ENCODE measurements around the gene MIGA2. TPM values are rescaled to one million over a fixed set of nuclear protein-coding genes. Genes with fewer than 3 reads are reported as not detected.

The MIGA2 gene
- total RNA-seq, 2 experiments from 2014 or later, result 26.1 to 26.5 TPM

GRCh38 chr9:129080601-129081387 is 44.4 kb downstream of the MIGA2 start, which contains the start of gene DOLPP1:
TSS of gene DOLPP1 (plus strand) at chr9:129081111. CDS start at chr9:129081132, 21 bp downstream.
- no peaks in the 10 kb centered on the region for H3K9me3 Mint-ChIP-seq
- DNase-seq, result peak; percentile 99
- H3K4me3 Mint-ChIP-seq, result peak within 1 kb of the TSS; percentile 83
- intact Hi-C loops (cut with micrococcal nuclease), result loop anchor here (1.0 kb wide), 2 partner anchors 31 to 44 kb away; partner anchors contain the start of genes MIGA2 and PTPA
- H3K27me3 Mint-ChIP-seq, result no peaks in the 10 kb centered on the region
- ChIA-PET CTCF (interaction anchor here (0.7 to 1.6 kb wide), 4 partner anchors 51 to 379 kb away, joined by 3 to 11 read pairs (median 4); partner anchors contain the start of gene PKN3), POLR2A (interaction anchor here (1.2 to 1.8 kb wide), 2 partner anchors 9 to 30 kb away, joined by 3 to 8 read pairs; partner anchors contain the start of genes CRAT and PTPA)
- H3K36me3 Mint-ChIP-seq, result no peaks in the 10 kb centered on the region
- peaks cover 17% of the 10 kb centered on the region for H3K4me1 Mint-ChIP-seq (ENCODE audit: low read depth)
- peak within 1 kb of the TSS; percentile 42 for H3K27ac Mint-ChIP-seq

GRCh38 chr9:129081388-129081904 is 45.0 kb downstream of the MIGA2 start:
- H3K9me3 Mint-ChIP-seq, result no peaks in the 10 kb centered on the region
- POLR2A ChIA-PET, result interaction anchor here (1.2 to 1.8 kb wide), 2 partner anchors 9 to 30 kb away, joined by 3 to 8 read pairs; partner anchors contain the start of genes CRAT and PTPA
- no peaks in the 10 kb centered on the region for H3K36me3 Mint-ChIP-seq
- CTCF ChIA-PET, result interaction anchor here (1.4 to 1.6 kb wide), 2 partner anchors 50 to 52 kb away, joined by 5 to 11 read pairs; no protein-coding TSS in a partner anchor
- intact Hi-C loops (cut with micrococcal nuclease), result loop anchor here (1.0 kb wide), 2 partner anchors 30 to 45 kb away; partner anchors contain the start of genes MIGA2 and PTPA
- no peak for DNase-seq
- peaks cover 17% of the 10 kb centered on the region for H3K4me1 Mint-ChIP-seq (ENCODE audit: low read depth)
- H3K4me3 Mint-ChIP-seq, result peak overlapping the region; percentile 83
- no peaks in the 10 kb centered on the region for H3K27me3 Mint-ChIP-seq
- H3K27ac Mint-ChIP-seq, result peak overlapping the region; percentile 42

- no peaks in the 10 kb centered on the region for H3K27me3 Mint-ChIP-seq
- ChIA-PET POLR2A (no interaction called here), CTCF (interaction anchor here (0.7 kb wide), 1 partner anchor 50 kb away, joined by 3 read pairs; no protein-coding TSS in a partner anchor)
- intact Hi-C loops (cut with micrococcal nuclease), result no loop called here
- H3K36me3 Mint-ChIP-seq, result peaks cover 5% of the 10 kb centered on the region
- no peak overlapping the region for H3K27ac Mint-ChIP-seq
- peaks cover 17% of the 10 kb centered on the region for H3K4me1 Mint-ChIP-seq (ENCODE audit: low read depth)
- no peaks in the 10 kb centered on the region for H3K9me3 Mint-ChIP-seq
- no peak overlapping the region for H3K4me3 Mint-ChIP-seq
- no peak for DNase-seq
These were observed 47.7 kb downstream of the MIGA2 start for GRCh38 chr9:129084087-129084486.

GRCh38 chr9:129089246-129089645 is 52.8 kb downstream of the MIGA2 start:
- POLR2A ChIA-PET, result no interaction called here
- Mint-ChIP-seq H3K27me3 (no peaks in the 10 kb centered on the region), H3K36me3 (peaks cover 5% of the 10 kb centered on the region), H3K9me3 (no peaks in the 10 kb centered on the region), H3K4me1 (ENCODE audit: low read depth) (no peaks in the 10 kb centered on the region), H3K27ac (no peak overlapping the region), H3K4me3 (no peak overlapping the region)
- CTCF ChIA-PET, result no interaction called here
- no peak for DNase-seq
- intact Hi-C loops (cut with micrococcal nuclease), result no loop called here

- no peaks in the 10 kb centered on the region for H3K27me3 Mint-ChIP-seq
- peaks cover 2% of the 10 kb centered on the region for H3K36me3 Mint-ChIP-seq
- no peak overlapping the region for H3K27ac Mint-ChIP-seq
- ChIA-PET POLR2A (no interaction called here), CTCF (no interaction called here)
- no peaks in the 10 kb centered on the region for H3K4me1 Mint-ChIP-seq (ENCODE audit: low read depth)
- H3K9me3 Mint-ChIP-seq, result no peaks in the 10 kb centered on the region
- intact Hi-C loops (cut with micrococcal nuclease), result no loop called here
- no peak for DNase-seq
- no peak overlapping the region for H3K4me3 Mint-ChIP-seq
These were observed 57.4 kb downstream of the MIGA2 start for GRCh38 chr9:129093602-129094386.

DNA sequence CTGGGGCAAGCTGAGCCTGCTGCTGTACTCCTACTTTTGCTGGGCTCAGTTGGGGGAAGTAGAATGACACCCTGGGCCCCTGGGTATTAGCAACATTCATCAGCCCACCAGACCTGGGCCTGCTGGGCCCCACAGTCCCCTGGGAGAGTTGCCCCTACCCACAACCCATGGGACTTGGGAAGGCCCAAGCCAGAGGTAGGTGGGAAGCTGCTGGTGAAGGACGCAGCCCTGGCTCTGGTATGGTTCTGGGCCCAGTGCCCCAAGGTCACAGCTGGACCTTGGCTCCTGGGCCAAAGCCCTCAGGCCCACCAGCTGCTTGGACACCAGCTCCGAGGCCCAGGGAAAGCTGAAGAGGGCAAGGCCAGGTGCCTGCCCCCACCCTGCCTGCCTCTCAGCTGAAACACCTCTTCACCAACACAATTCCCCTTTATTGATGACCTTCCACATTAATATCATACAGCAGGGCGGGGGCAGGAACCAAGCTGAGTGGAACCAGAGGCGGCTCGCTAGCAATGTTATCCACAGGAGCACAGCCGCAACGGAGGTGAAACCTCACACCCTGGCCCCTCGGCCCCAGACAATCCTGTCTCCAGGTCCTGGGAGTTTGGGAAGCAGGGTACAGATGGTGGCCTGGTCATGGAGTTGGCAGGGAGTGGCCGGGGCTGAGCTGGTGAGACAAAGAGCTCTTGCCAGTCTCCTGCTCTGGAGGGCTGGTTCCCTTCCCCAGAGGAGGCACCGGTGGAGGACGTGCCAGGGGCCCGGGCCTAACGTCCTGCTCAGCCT is 58.2 kb downstream of the MIGA2 start:
- Mint-ChIP-seq H3K4me1 (ENCODE audit: low read depth) (no peaks in the 10 kb centered on the region), H3K36me3 (peaks cover 2% of the 10 kb centered on the region), H3K27me3 (no peaks in the 10 kb centered on the region), H3K4me3 (no peak overlapping the region), H3K27ac (no peak overlapping the region), H3K9me3 (no peaks in the 10 kb centered on the region)
- intact Hi-C loops (cut with micrococcal nuclease), result no loop called here
- ChIA-PET CTCF (no interaction called here), POLR2A (no interaction called here)
- DNase-seq, result no peak

DNA sequence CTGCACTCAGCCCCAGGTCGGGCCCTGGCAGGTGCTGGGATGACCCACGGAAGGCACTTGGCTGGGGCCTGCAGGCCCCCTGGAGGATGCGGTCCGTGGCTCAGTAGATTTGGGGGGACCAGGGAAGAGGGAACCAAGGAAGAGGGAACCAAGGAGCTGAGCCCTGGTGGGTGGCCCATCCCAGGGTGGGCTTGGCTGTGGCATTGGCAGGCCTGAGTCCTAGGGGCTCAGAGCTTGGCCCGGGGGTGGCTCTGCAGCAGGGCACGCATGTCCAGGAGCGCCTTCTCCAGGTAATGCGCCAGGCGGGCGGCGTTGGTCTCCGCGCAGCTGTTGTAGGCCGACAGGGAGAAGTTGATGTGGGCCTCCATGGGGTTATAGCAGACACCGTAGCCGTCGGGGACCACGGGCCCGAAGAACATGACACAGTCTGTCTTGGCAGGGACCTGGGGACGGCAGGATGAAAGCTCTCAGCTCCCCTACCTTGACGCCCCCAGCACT is 58.8 kb downstream of the MIGA2 start:
- ChIA-PET POLR2A (no interaction called here), CTCF (no interaction called here)
- H3K4me1 Mint-ChIP-seq (ENCODE audit: low read depth), result no peaks in the 10 kb centered on the region
- intact Hi-C loops (cut with micrococcal nuclease), result no loop called here
- peaks cover 2% of the 10 kb centered on the region for H3K36me3 Mint-ChIP-seq
- no peak overlapping the region for H3K4me3 Mint-ChIP-seq
- no peaks in the 10 kb centered on the region for H3K9me3 Mint-ChIP-seq
- no peak overlapping the region for H3K27ac Mint-ChIP-seq
- no peaks in the 10 kb centered on the region for H3K27me3 Mint-ChIP-seq
- no peak for DNase-seq

GRCh38 chr9:129095908-129096307 is 59.5 kb downstream of the MIGA2 start:
- ChIA-PET POLR2A (no interaction called here), CTCF (no interaction called here)
- no peak overlapping the region for H3K27ac Mint-ChIP-seq
- H3K4me1 Mint-ChIP-seq (ENCODE audit: low read depth), result no peaks in the 10 kb centered on the region
- no peak overlapping the region for H3K4me3 Mint-ChIP-seq
- H3K9me3 Mint-ChIP-seq, result no peaks in the 10 kb centered on the region
- intact Hi-C loops (cut with micrococcal nuclease), result no loop called here
- H3K36me3 Mint-ChIP-seq, result peaks cover 2% of the 10 kb centered on the region
- DNase-seq, result no peak
- H3K27me3 Mint-ChIP-seq, result no peaks in the 10 kb centered on the region

- no peak overlapping the region for H3K27ac Mint-ChIP-seq
- POLR2A ChIA-PET, result interaction anchor here (0.6 kb wide), 1 partner anchor 727 kb away, joined by 3 read pairs; no protein-coding TSS in a partner anchor
- no peaks in the 10 kb centered on the region for H3K27me3 Mint-ChIP-seq
- H3K4me3 Mint-ChIP-seq, result no peak overlapping the region
- H3K36me3 Mint-ChIP-seq, result peaks cover 2% of the 10 kb centered on the region
- no peak for DNase-seq
- intact Hi-C loops (cut with micrococcal nuclease), result no loop called here
- H3K9me3 Mint-ChIP-seq, result no peaks in the 10 kb centered on the region
- CTCF ChIA-PET, result interaction anchor here (1.5 kb wide), 1 partner anchor 34 kb away, joined by 3 read pairs; no protein-coding TSS in a partner anchor
- no peaks in the 10 kb centered on the region for H3K4me1 Mint-ChIP-seq (ENCODE audit: low read depth)
These were observed 61.4 kb downstream of the MIGA2 start for GRCh38 chr9:129097671-129098306.

DNA sequence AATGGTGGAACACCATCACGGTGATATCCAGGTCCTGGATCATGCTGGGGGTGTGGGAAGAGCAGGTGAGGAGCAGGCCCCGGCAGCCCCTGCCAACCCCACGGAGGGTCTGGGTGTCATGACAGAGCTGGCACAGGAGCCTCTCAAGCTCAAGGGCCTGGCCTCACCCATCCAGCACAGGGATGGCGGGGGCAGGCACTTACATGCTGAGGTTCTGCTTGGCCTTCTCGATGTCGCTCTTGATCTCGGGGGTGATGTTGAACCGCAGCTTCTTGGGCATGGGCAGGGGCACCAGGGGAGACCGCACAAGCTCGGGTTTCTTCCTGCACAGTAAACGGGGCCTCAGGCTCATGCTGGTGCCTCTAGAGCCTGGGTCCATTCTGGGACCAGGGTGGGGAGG is 61.9 kb downstream of the MIGA2 start:
- Mint-ChIP-seq H3K4me3 (no peak overlapping the region), H3K9me3 (no peaks in the 10 kb centered on the region), H3K36me3 (peaks cover 2% of the 10 kb centered on the region), H3K27ac (no peak overlapping the region), H3K4me1 (ENCODE audit: low read depth) (no peaks in the 10 kb centered on the region), H3K27me3 (no peaks in the 10 kb centered on the region)
- POLR2A ChIA-PET, result interaction anchor here (0.6 kb wide), 1 partner anchor 727 kb away, joined by 3 read pairs; no protein-coding TSS in a partner anchor
- DNase-seq, result no peak
- CTCF ChIA-PET, result interaction anchor here (1.5 kb wide), 1 partner anchor 33 kb away, joined by 3 read pairs; no protein-coding TSS in a partner anchor
- intact Hi-C loops (cut with micrococcal nuclease), result no loop called here
